ENCODE measurements around the gene WT1.

DNA sequence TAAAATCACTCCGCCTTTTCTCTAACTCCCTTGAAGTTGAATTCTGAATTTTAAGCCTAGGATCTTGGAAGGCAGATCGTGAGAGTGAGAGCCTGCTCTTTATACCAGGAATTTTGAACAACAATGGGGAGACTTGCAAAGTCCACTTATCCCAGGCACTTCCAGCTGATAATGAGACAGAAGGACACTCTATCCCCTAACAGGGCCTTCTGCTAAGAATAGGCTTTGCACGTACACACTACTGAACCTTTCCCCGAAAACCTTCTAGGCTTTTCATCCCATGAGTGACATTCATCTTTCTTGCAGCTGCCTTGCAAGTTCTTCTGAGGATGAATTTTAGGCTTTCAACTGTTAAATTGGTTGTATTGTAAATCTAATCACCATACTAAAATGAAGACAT, 44.0 kb upstream of the WT1 start:
- TF ChIP-seq EZH2 (IDR thresholded peaks at IDR 0.05; ENCODE audit: borderline replicate concordance, low read depth, low read length, severe bottlenecking) = no peak
- no peak for TF ChIP-seq CTCF (IDR thresholded peaks at IDR 0.05; ENCODE audit: borderline replicate concordance, extremely low read depth, low read length, poor library complexity, severe bottlenecking)

Measured in DND-41 (cell line).